Measurements from ENCODE around the gene CD28.

CD28 gene

DNA sequence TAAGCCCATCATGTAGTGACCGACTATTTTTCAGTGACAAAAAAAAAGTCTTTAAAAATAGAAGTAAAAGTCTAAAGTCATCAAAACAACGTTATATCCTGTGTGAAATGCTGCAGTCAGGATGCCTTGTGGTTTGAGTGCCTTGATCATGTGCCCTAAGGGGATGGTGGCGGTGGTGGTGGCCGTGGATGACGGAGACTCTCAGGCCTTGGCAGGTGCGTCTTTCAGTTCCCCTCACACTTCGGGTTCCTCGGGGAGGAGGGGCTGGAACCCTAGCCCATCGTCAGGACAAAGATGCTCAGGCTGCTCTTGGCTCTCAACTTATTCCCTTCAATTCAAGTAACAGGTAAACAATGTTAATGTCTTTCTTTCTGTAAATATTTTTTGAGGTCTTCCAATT is at the start of gene CD28:
Gene CD28 (plus strand): TSS at position 237 of the 400 bp plus-strand sequence. CDS start 58 bp downstream, at position 295.
- DNase-seq (ENCODE audit: low spot score), result no peak

GRCh38 chr2:203659331-203660049 is 46.9 kb upstream of the CD28 start:
- no peak for DNase-seq (ENCODE audit: low spot score)

DNA sequence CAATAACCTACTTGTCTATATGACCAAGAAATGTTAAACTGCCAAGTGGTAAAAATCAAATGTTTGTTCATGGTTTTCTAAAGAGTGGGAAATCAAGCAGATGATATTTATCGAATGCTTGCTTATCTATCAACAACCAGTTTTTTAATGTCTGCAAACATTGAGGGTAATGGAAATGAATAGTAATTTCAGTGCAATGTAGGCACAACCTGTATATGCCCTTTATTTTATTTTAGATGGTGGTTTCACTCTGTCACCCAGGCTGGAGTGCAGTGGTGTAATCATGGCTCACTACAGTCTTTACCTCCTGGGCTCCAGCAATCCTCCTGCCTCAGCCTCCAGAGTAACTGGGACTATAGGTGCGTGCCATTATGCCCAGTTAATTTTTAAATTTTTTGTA is 46.0 kb upstream of the CD28 start:
- DNase-seq (ENCODE audit: low spot score), result no peak

DNA sequence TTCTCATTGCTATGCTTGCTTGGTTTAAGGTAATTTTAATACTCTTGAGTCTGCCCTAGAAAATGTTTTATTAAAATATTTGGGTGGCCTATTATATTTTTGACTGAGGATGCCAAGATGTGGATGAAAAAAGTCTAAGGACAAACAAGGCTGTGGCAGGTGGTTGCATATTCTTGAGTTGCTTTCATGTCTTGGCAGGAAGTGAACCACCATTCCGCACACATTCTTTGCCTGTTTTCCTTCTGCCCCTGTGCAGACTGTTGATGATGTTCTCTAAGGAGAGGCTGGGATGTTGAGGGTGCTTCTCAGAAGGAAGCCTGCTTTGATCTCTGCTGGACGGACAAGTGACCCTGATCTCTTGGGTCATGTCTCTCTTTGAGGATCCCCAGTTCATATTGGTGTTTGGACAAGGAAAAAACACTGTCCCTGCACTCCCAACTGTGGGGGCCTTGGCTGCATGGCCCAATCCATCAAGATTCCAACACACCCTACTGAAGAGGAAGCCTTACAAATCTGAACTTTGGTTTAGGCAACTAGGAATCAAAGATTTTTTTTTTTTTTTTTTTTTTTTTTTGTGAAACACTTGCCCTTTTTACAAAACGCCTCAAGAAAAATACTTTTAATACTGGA is 45.0 kb upstream of the CD28 start:
- no peak for DNase-seq (ENCODE audit: low spot score)

GRCh38 chr2:203662487-203662886 is 44.0 kb upstream of the CD28 start:
- DNase-seq (ENCODE audit: low spot score), result no peak

GRCh38 chr2:203662951-203663350 is 43.5 kb upstream of the CD28 start:
- DNase-seq (ENCODE audit: low spot score), result no peak

DNA sequence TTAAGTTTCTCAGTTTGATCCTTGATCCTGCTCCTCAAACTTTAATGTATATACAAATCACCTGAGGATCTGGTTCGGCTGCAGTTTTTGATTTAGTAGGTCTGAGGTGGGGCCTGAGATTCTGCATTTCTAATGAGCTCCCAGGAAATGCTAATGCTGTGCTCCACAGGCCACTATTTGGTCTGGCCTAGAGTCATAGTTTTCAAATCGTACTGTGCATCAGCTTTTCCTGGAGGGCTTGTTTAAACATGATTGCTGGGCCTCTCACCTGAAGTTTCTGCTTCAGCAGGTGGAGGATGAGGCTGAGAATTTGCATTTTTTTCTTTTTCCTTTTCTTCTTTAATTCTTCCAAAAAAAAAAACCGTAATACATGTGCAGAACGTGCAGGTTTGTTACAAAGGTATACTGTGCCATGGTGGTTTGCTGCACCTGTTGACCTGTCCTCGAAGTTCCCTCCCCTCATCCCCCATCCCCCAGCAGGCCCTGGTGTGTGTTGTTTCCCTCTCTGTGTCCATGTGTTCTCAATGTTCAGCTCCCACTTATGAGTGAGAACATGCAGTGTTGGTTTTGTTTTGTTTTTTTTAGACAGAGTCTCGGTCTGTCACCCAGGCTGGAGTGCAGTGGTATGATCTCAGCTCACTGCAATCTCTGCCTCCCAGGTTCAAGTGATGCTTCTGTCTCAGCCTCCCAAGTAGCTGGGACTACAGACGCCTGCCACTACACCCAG is 42.2 kb upstream of the CD28 start:
- no peak for DNase-seq (ENCODE audit: low spot score)

GRCh38 chr2:203667838-203668237 is 38.6 kb upstream of the CD28 start:
- no peak for DNase-seq (ENCODE audit: low spot score)

GRCh38 chr2:203669820-203670219 is 36.6 kb upstream of the CD28 start:
- DNase-seq (ENCODE audit: low spot score), result no peak

DNA sequence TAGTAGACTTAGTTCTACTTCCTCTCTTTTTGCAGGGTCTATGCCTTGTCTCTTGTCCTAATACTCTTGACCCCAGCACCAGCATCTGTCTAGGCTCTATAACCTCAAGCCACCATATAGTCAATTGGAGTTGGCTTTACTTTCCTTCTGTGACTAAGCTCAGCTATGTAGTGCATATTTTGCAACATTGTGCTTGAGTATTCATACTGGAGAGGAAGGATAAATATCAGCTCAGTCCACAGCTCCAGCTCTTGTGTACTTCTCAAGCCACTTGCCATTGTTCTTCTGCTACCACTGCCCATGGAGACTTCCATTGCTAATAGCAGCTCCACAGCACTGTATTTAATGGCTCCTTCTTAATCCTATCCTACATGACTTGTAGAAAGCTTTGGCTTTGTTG is 35.5 kb upstream of the CD28 start:
- no peak for DNase-seq (ENCODE audit: low spot score)

GRCh38 chr2:203671876-203672275 is 34.6 kb upstream of the CD28 start:
- DNase-seq (ENCODE audit: low spot score), result no peak

- DNase-seq (ENCODE audit: low spot score), result no peak
Observed at GRCh38 chr2:203672856-203673255, 33.6 kb upstream of the CD28 start.

DNA sequence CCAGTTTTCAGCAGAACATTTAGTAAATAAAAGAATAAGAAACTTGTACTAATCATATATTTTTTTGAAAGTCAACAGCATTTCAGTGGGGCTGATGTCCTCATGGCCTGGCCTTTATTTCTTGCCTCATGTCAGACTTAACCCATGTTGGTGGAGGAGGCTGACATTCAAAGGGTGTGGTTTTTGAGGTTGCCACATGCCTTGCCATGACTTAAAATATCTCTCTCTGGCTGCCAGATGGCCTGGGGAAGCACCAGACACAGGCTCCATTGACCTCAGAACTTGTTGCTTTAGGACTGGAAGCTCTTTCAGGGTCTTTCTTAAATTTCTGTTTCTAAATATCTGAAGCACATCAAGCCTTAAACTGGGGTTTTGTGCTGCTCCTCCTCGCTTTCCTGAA is 32.5 kb upstream of the CD28 start:
- DNase-seq (ENCODE audit: low spot score), result no peak

DNA sequence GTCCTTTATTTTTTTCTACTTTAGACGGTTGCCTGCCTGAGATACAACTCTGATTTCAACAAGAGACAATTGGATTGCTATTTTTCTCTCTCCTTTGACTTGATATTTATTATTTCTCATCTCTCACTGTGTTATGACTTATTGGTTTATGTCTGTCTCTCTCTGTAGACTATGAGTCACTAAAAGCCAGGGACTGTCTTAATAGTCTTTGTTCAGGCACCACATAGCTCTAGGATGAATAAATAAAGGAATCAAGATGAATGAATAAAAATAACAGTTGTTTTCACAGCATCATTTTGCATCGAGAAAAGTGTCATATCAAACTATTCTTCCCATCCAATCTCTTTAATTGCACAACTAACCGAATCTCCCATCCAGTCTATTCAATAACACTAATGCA is 31.4 kb upstream of the CD28 start:
- DNase-seq (ENCODE audit: low spot score), result no peak

DNA sequence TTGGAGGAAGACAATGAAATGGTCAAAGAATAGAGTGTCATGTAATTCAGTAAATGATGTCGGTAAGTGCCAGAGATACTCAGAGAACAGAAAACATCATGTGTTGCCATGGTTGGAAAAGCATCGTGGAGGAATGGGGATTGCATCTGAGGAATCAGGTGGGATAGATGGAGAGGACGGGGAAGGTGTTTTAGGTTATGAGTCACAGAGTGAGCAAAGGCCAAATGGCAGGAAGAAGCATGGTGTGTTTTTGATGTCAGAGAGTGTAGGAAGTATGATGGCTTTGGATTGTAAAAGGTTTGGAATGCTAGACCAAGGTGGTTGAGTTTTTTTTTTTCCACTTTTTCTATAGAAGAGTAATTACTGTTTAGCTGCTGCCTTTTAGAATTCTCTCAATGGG is 27.5 kb upstream of the CD28 start:
- DNase-seq (ENCODE audit: low spot score), result peak; percentile 13

- DNase-seq (ENCODE audit: low spot score), result no peak
Observed at GRCh38 chr2:203679401-203679800, 27.0 kb upstream of the CD28 start.

DNA sequence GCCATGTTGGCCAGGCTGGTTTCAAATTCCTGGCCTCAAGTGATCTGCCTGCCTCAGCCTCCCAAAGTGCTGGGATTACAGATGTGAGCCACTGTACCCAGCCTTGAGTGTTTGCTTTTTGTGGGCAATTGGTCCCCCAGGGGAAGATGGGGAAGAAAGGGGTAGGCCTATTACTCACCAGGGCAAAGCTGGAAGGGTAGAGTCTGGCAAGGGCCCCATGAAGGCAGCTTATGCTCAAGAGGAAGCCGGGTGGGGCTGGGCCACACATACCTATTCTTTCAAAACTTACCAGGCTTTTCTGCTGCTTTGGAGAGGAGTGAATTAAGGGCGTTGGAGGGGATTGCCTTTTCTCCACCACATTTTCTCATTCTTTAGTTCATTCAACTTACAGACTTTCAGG is 24.5 kb upstream of the CD28 start:
- DNase-seq (ENCODE audit: low spot score), result no peak

DNA sequence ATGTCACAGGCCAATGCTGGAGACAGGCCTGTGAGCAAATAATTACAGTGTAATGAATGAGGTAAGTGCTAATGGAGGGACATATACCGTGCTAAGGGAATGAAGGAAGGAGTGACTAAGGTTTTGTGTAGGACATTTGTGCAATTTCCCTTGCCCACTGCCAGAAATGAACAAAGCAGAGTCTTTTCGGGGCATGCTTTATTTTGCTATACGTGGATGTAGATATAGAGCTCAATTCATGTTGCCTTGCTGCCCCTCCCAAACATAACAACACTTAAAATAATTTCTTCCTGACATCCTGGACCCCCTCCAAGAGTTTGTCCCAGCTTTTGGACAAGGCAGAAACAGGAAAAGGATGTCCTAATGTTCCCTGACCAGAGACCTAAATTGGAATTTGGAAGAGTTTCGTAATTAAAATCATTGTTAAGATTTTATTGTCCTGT is 23.7 kb upstream of the CD28 start:
- DNase-seq (ENCODE audit: low spot score), result no peak

- no peak for DNase-seq (ENCODE audit: low spot score)
Observed at GRCh38 chr2:203683421-203683820, 23.0 kb upstream of the CD28 start.

- DNase-seq (ENCODE audit: low spot score), result peak; percentile 24
Observed at GRCh38 chr2:203683932-203684556, 22.4 kb upstream of the CD28 start.

DNA sequence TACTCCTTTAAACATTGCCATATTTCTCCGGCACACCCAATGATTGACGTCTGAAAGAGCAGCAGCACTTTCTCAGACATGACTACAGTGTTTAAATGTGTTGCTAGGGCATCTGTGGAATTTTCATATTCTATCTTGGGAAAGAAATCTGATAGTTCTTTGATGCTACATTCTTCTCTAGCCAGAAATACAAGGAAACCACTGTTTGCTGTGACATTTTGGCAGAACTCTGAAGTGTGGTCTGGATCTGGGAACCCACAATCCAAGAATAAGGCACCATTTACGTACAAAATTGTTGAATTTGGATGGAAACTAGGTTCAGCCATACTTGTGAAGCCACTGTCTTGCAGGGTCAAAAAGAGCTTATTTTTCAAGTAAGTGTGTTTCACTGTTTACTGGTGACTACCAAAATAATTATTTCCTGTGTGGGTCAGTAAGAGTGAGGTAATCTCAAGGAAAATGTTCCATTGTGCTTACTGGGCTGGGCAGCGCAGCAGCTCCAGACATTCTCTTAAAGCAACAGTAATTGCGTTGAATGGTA is 21.3 kb upstream of the CD28 start:
- DNase-seq (ENCODE audit: low spot score), result peak; percentile 36

DNA sequence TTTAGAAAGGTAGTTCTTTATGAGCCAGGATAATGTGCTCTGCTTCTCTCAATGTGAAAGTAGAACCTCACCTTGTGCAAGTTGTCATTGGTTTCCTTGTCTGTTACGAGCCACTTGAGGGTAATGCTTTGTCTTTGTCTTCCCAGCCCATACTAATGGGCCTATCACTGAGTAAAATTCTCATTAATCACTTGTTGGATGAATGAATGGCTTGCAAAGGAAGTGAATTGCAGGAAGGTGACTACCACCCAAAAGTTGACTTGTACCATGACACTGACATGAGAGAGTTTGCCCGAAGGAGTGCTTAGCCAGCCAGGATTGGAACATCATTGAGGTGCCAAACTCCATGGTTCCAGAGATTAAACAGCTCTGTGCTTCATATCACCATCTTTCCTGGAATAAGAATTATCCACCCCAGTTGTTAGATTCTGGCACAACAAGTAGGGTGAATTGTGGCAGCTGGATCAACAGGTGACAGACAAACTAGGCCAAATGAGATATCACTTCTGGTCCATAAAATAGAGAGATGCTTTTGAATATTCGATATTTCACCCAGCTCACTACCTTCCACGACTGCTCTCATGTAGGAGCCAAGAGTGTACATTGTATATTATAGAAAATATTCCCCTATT is 20.5 kb upstream of the CD28 start:
- no peak for DNase-seq (ENCODE audit: low spot score)
